ENCODE data around the gene GPR152. TPM values are rescaled to one million over a fixed set of nuclear protein-coding genes. Genes with fewer than 3 reads are reported as not detected.

The GPR152 gene
- total RNA-seq, 1 experiment from 2014 or later: not detected

DNA sequence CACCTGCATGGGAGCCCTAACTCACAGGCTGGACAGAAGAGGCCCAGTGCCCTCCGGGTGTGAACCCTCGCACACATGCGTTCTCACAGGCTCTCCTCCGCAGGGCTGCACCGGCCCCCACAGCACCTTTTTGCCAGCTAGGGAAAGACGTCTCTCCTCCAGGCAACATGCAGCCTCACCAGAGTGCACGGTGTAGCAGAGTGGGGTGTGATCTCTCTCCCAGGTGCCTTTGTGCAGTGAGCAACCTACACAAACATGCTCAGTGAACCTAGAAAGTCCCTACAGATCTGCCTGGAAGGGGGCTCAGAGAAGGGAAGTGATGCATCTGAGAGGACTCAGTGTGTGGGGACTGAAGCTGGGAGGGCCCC, 40.8 kb downstream of the GPR152 start:
- Histone ChIP-seq H3K9ac (ENCODE audit: extremely low read depth, insufficient read length, low read length) (no peak overlapping the region), H3K9me3 (ENCODE audit: control insufficient read depth, low read depth, low read length) (no peaks in the 10 kb centered on the region), H3K4ac (ENCODE audit: low read depth, low read length) (no peak overlapping the region), H2AK5ac (ENCODE audit: insufficient read length, low read length) (no peak overlapping the region), H3K23me2 (ENCODE audit: insufficient read length, low read depth, low read length, poor library complexity, severe bottlenecking) (no peaks in the 10 kb centered on the region), H3K27ac (ENCODE audit: insufficient read length, low read depth, low read length) (no peak overlapping the region), H3K14ac (ENCODE audit: insufficient read depth, low read length) (no peak overlapping the region), H3K79me2 (ENCODE audit: insufficient read depth, low read length) (no peaks in the 10 kb centered on the region), H2BK15ac (ENCODE audit: low read depth, low read length) (no peak overlapping the region), H2BK120ac (ENCODE audit: low read depth, low read length, poor library complexity, severe bottlenecking) (no peak overlapping the region), H3K4me2 (ENCODE audit: insufficient read depth, insufficient read length, low read length) (no peak overlapping the region), H4K20me1 (ENCODE audit: control insufficient read depth, insufficient read depth, insufficient read length) (no peaks in the 10 kb centered on the region), H4K91ac (ENCODE audit: insufficient read length, low read depth, low read length) (no peak overlapping the region), H3K79me1 (ENCODE audit: insufficient read depth, low read depth, low read length, poor library complexity, severe bottlenecking) (no peaks in the 10 kb centered on the region), H4K5ac (ENCODE audit: insufficient read length, low read depth, low read length) (no peak overlapping the region), H2BK20ac (ENCODE audit: low read depth, low read length, poor library complexity, severe bottlenecking) (no peak overlapping the region), H3K27me3 (ENCODE audit: insufficient read depth, low read length) (no peaks in the 10 kb centered on the region), H2AFZ (ENCODE audit: low read length) (no peak overlapping the region), H2BK12ac (ENCODE audit: insufficient read length, low read depth, low read length) (no peak overlapping the region), H3K18ac (ENCODE audit: insufficient read length, low read depth, low read length) (no peak overlapping the region), H3K23ac (ENCODE audit: insufficient read length, low read depth, low read length) (no peak overlapping the region), H2BK5ac (ENCODE audit: insufficient read length, low read length) (no peak overlapping the region), H3K56ac (ENCODE audit: insufficient read length, low read depth, low read length) (no peak overlapping the region), H4K8ac (replicated peaks; ENCODE audit: insufficient read length, low read depth, low read length) (no peak overlapping the region), H3K4me1 (ENCODE audit: insufficient read depth, low read length) (no peaks in the 10 kb centered on the region), H3T11ph (ENCODE audit: low read length) (no peak overlapping the region)
- no peak overlapping the region for H3K4me3 Mint-ChIP-seq
- no peak for DNase-seq
- peaks cover 23 to 38% of the 10 kb centered on the region in 2 experiments for H3K4me1 Mint-ChIP-seq
- H3K9me3 Mint-ChIP-seq: no peaks in the 10 kb centered on the region; a peak in 1 of 5 replicates
- TF ChIP-seq CTCF (conservative IDR thresholded peaks at IDR 0.05): no peak
- WGBS (ENCODE audit: extremely low coverage, insufficient read length, low lambda C conversion rate): no CpG with 5 or more reads among the region's 7 CpGs
- no peaks in the 10 kb centered on the region for H3K36me3 Mint-ChIP-seq (ENCODE audit: insufficient read depth in 1 of 3, low read depth in 3 of 3)
- H3K27me3 Mint-ChIP-seq (ENCODE audit: low read depth): peaks cover 50% of the 10 kb centered on the region
- H3K27ac Mint-ChIP-seq: no peak overlapping the region
